Parathyroid adenoma (tissue), 2 donors: ENCODE measurements around the gene TASP1.
"Not testable (repeated sequence)": the region's sequence is repeated elsewhere in the genome, so short reads cannot be mapped to it uniquely, and the experiment has no call there.

Experiments
- H2AFZ ChIP-seq: fragments of 300-600 bp; sonication (generic); one replicate; pipeline ENCODE4 v1.7.0; 2017; ENCODE audit warnings: antibody characterized with exemption, mild to moderate bottlenecking
- H3K27ac ChIP-seq: fragments of 300-600 bp; sonication (generic); one replicate; pipeline ENCODE4 v1.7.0; 2017
- H3K27me3 ChIP-seq: fragments of 300-600 bp; sonication (generic); one replicate; pipeline ENCODE4 v1.7.0; 2017; ENCODE audit warnings: low read length; ENCODE audit not compliant: control insufficient read depth, insufficient read depth
- H3K36me3 ChIP-seq: fragments of 300-600 bp; sonication (generic); one replicate; pipeline ENCODE4 v1.7.0; 2017; ENCODE audit warnings: low read length; ENCODE audit not compliant: control insufficient read depth, insufficient read depth
- H3K4me1 ChIP-seq: fragments of 300-600 bp; sonication (generic); one replicate; pipeline ENCODE4 v1.7.0; 2017; ENCODE audit warnings: control low read depth
- H3K4me2 ChIP-seq: fragments of 300-600 bp; sonication (generic); one replicate; pipeline ENCODE4 v1.7.0; 2017; ENCODE audit warnings: low read length
- H3K4me3 ChIP-seq: fragments of 300-600 bp; sonication (generic); one replicate; pipeline ENCODE4 v1.7.0; 2017; ENCODE audit warnings: low read depth, low read length
- H3K79me2 ChIP-seq: fragments of 300-600 bp; sonication (generic); one replicate; pipeline ENCODE4 v1.7.0; 2017; ENCODE audit warnings: control low read depth
- H3K9ac ChIP-seq: fragments of 300-600 bp; sonication (generic); one replicate; pipeline ENCODE4 v1.7.0; 2017; ENCODE audit warnings: mild to moderate bottlenecking
- H3K9me3 ChIP-seq: fragments of 300-600 bp; sonication (generic); one replicate; pipeline ENCODE4 v1.7.0; 2017; ENCODE audit warnings: low read length; ENCODE audit not compliant: control insufficient read depth
- CTCF ChIP-seq: fragments of 300-600 bp; sonication (generic); IDR thresholded peaks from one replicate; pipeline ENCODE4 v1.7.0; 2017; ENCODE audit warnings: antibody characterized with exemption, mild to moderate bottlenecking
- donor health status: primary hyperparathyroidism.

The TASP1 gene

GRCh38 chr20:13392391-13392790 is 246.3 kb downstream of the TASP1 start:
- Histone ChIP-seq H3K4me1 (no peaks in the 10 kb centered on the region), H3K9ac (no peak overlapping the region), H3K4me2 (no peak overlapping the region), H3K36me3 (no peaks in the 10 kb centered on the region), H3K9me3 (no peaks in the 10 kb centered on the region), H3K27me3 (no peaks in the 10 kb centered on the region), H2AFZ (no peak overlapping the region), H3K27ac (no peak overlapping the region), H3K4me3 (no peak overlapping the region), H3K79me2 (no peaks in the 10 kb centered on the region)
- TF ChIP-seq CTCF, result no peak

GRCh38 chr20:13389115-13389514 is 249.6 kb downstream of the TASP1 start:
- H3K9ac ChIP-seq, result no peak overlapping the region
- H3K9me3 ChIP-seq, result no peaks in the 10 kb centered on the region
- no peaks in the 10 kb centered on the region for H3K79me2 ChIP-seq
- no peaks in the 10 kb centered on the region for H3K36me3 ChIP-seq
- H3K27ac ChIP-seq, result no peak overlapping the region
- no peak overlapping the region for H2AFZ ChIP-seq
- H3K4me3 ChIP-seq, result no peak overlapping the region
- H3K4me1 ChIP-seq, result peaks cover 3% of the 10 kb centered on the region
- no peak overlapping the region for H3K4me2 ChIP-seq
- H3K27me3 ChIP-seq, result no peaks in the 10 kb centered on the region
- no peak for TF ChIP-seq CTCF

GRCh38 chr20:13384132-13384531 is 254.6 kb downstream of the TASP1 start:
- H3K27ac ChIP-seq, result peak overlapping the region; percentile 52
- H3K36me3 ChIP-seq, result no peaks in the 10 kb centered on the region
- H3K4me1 ChIP-seq, result peaks cover 10% of the 10 kb centered on the region
- H3K9ac ChIP-seq, result no peak overlapping the region
- no peak overlapping the region for H2AFZ ChIP-seq
- H3K27me3 ChIP-seq, result no peaks in the 10 kb centered on the region
- no peak overlapping the region for H3K4me3 ChIP-seq
- H3K79me2 ChIP-seq, result no peaks in the 10 kb centered on the region
- H3K4me2 ChIP-seq, result no peak overlapping the region
- no peak for TF ChIP-seq CTCF
- H3K9me3 ChIP-seq, result no peaks in the 10 kb centered on the region

GRCh38 chr20:13382786-13383185 is 255.9 kb downstream of the TASP1 start:
- no peak for TF ChIP-seq CTCF
- no peaks in the 10 kb centered on the region for H3K79me2 ChIP-seq
- peaks cover 10% of the 10 kb centered on the region for H3K4me1 ChIP-seq
- no peak overlapping the region for H3K4me3 ChIP-seq
- no peaks in the 10 kb centered on the region for H3K9me3 ChIP-seq
- H2AFZ ChIP-seq, result no peak overlapping the region
- no peaks in the 10 kb centered on the region for H3K27me3 ChIP-seq
- H3K36me3 ChIP-seq, result no peaks in the 10 kb centered on the region
- H3K27ac ChIP-seq, result peak overlapping the region; percentile 52
- H3K9ac ChIP-seq, result no peak overlapping the region
- peak overlapping the region; percentile 32 for H3K4me2 ChIP-seq

- peaks cover 10% of the 10 kb centered on the region for H3K4me1 ChIP-seq
- H2AFZ ChIP-seq, H3K4me3 ChIP-seq, H3K9ac ChIP-seq, H3K27me3 ChIP-seq, H3K79me2 ChIP-seq, H3K36me3 ChIP-seq, H3K9me3 ChIP-seq, H3K27ac ChIP-seq, H3K4me2 ChIP-seq: not testable (repeated sequence)
Observed at GRCh38 chr20:13380497-13381229, 258.1 kb downstream of the TASP1 start.
